A673 (cell line): ENCODE measurements around the gene SRCAP. TPM values are rescaled to one million over a fixed set of nuclear protein-coding genes. Genes with fewer than 3 reads are reported as not detected.

Experiments
- BruUV-seq: library from RNA; stranded (reverse); fragments of 400-500 nt; replicated peaks from 2 replicates; lab custom pipeline; 2021; lab: Mats Ljungman, UMichigan
- CTCF ChIA-PET: fragments of 300-600 bp; sonication (Branson Sonifier 250); formaldehyde crosslinking; loops from one replicate; lab custom pipeline; 2022; ENCODE audit warnings: antibody characterized with exemption; lab: Charles Lee
- POLR2A ChIA-PET: fragments of 300-600 bp; sonication (Branson Sonifier 250); formaldehyde crosslinking; loops from one replicate; lab custom pipeline; 2022; ENCODE audit warnings: antibody characterized with exemption; ENCODE audit not compliant: low non-redundant PET; lab: Charles Lee
- DNase-seq: peaks from one replicate; pipeline ENCODE4 v3.0.0-alpha.2; 2015; ENCODE audit warnings: low spot score
- H3K27ac ChIP-seq: fragments of 200-600 bp; sonication (generic); 2 replicates; pipeline ENCODE4 v1.5.1; 2016; ENCODE audit warnings: mixed run types, low read depth, mild to moderate bottlenecking, mixed read lengths, antibody characterized with exemption, low read length; ENCODE audit not compliant: poor library complexity, severe bottlenecking
- H3K27me3 ChIP-seq: fragments of 200-600 bp; sonication (generic); replicated peaks from 2 replicates; pipeline ENCODE4 v1.6.1; 2017; ENCODE audit warnings: mixed run types, low read depth, mild to moderate bottlenecking, mixed read lengths, antibody characterized with exemption, low read length; ENCODE audit not compliant: insufficient read depth, poor library complexity
- H3K36me3 ChIP-seq: fragments of 200-600 bp; sonication (generic); 2 replicates; pipeline ENCODE4 v1.6.1; 2016; ENCODE audit warnings: mixed run types, mild to moderate bottlenecking, mixed read lengths, antibody characterized with exemption, low read length; ENCODE audit not compliant: insufficient read depth, poor library complexity, severe bottlenecking
- H3K4me1 ChIP-seq: fragments of 200-600 bp; sonication (generic); 2 replicates; pipeline ENCODE4 v1.6.1; 2017; ENCODE audit warnings: mixed run types, mild to moderate bottlenecking, mixed read lengths, antibody characterized with exemption, low read length; ENCODE audit not compliant: insufficient read depth, poor library complexity, severe bottlenecking
- H3K4me3 ChIP-seq: fragments of 200-600 bp; sonication (generic); 2 replicates; pipeline ENCODE4 v1.5.1; 2016; ENCODE audit warnings: low read depth, mixed run types, mild to moderate bottlenecking, mixed read lengths, low read length; ENCODE audit not compliant: poor library complexity, severe bottlenecking
- H3K9me3 ChIP-seq: fragments of 200-600 bp; sonication (generic); 2 replicates; pipeline ENCODE4 v1.6.1; 2016; ENCODE audit warnings: mixed run types, low read depth, mild to moderate bottlenecking, mixed read lengths, antibody characterized with exemption, low read length; ENCODE audit not compliant: poor library complexity, severe bottlenecking
- EZH2 ChIP-seq: fragments of 200-600 bp; sonication (generic); IDR thresholded peaks from 2 replicates; pipeline ENCODE4 v1.6.1; 2017; ENCODE audit warnings: borderline replicate concordance, low read depth, mild to moderate bottlenecking, mixed read lengths, antibody characterized with exemption, low read length; ENCODE audit not compliant: poor library complexity, severe bottlenecking
- intact Hi-C: fragments of 100-400 bp; cut with micrococcal nuclease; formaldehyde crosslinking; loops from one replicate; pipeline ENCODE4 v1.10.0; 2022; ENCODE audit not compliant: unreplicated experiment
- total RNA-seq: library from RNA; stranded (reverse); gene quantifications from 2 replicates; pipeline ENCODE4 v1.2.3, GENCODE V29; 2021
- TF ChIP-seq, protein P1 (sequence below): fragments of 300-800, 200-600 bp; sonication (generic); conservative IDR thresholded peaks from 2 replicates; pipeline ENCODE4 v1.5.1; 2017; ENCODE audit warnings: low read depth, mild to moderate bottlenecking, antibody characterized with exemption, low read length, moderate library complexity, mixed read lengths

SRCAP gene
- total RNA-seq, 1 experiment from 2014 or later: 104 TPM

DNA sequence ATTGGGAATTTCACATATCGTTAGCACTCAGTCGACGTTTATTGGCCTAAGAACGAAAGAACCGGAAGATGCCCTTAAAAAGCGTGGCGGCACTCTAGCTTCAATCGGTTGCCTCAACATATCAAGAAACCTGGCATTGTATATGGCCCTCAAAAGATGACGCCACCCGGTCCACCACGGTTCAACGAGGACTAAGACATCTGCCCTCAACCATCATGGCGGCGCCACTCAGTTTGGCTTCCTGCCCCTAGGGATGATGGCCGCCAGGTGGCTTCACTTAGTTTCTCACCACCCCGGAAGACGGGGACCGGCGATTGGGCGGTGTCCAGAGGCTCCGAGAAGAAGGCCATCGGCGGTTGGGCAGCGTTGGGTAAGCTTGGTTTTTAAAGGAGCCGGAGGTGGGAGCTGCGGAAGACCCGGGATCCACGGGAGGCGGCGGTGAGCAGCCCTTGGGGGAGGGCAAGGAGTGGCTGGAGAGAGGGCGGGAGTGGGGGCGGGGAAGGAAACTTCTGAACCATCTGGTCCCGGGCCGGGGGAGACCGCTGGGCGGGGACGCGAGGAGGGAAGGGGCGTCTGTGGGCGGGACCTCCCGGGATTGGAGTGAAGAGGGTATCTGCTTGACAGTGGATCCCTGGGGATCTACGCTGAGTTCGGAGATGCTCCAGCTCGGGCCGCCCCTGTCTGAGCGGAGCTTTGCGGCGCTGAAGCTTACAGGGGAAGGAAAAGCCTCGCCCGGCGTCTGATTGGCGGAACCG, 48.4 kb upstream of the SRCAP start, which contains the start of gene PRR14:
Gene PRR14, plus strand, starts transcription at position 592 of the 755 bp plus-strand sequence. CDS start 686 bp downstream, outside the sequence.
- BruUV-seq: no TSS peak
- Histone ChIP-seq H3K4me3 (peak within 1 kb of the TSS; percentile 86), H3K9me3 (no peaks in the 10 kb centered on the region), H3K36me3 (peaks cover 20% of the 10 kb centered on the region), H3K4me1 (peaks cover 5% of the 10 kb centered on the region), H3K27me3 (no peaks in the 10 kb centered on the region), H3K27ac (peak within 1 kb of the TSS; percentile 85)
- POLR2A ChIA-PET: interaction anchor here (0.5 kb wide), 1 partner anchor 23 kb away, joined by 4 read pairs; no protein-coding TSS in a partner anchor
- intact Hi-C loops: loop anchor here (1.0 kb wide), 1 partner anchor 8 kb away; the partner anchor contains the start of gene FBRS
- peak; percentile 100 for DNase-seq
- no peak for TF ChIP-seq EZH2
- TF ChIP-seq, protein P1, sequence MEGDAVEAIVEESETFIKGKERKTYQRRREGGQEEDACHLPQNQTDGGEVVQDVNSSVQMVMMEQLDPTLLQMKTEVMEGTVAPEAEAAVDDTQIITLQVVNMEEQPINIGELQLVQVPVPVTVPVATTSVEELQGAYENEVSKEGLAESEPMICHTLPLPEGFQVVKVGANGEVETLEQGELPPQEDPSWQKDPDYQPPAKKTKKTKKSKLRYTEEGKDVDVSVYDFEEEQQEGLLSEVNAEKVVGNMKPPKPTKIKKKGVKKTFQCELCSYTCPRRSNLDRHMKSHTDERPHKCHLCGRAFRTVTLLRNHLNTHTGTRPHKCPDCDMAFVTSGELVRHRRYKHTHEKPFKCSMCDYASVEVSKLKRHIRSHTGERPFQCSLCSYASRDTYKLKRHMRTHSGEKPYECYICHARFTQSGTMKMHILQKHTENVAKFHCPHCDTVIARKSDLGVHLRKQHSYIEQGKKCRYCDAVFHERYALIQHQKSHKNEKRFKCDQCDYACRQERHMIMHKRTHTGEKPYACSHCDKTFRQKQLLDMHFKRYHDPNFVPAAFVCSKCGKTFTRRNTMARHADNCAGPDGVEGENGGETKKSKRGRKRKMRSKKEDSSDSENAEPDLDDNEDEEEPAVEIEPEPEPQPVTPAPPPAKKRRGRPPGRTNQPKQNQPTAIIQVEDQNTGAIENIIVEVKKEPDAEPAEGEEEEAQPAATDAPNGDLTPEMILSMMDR: no peak
- CTCF ChIA-PET: interaction anchor here (0.5 to 0.7 kb wide), 2 partner anchors 52 to 241 kb away, joined by 3 to 9 read pairs; no protein-coding TSS in a partner anchor

DNA sequence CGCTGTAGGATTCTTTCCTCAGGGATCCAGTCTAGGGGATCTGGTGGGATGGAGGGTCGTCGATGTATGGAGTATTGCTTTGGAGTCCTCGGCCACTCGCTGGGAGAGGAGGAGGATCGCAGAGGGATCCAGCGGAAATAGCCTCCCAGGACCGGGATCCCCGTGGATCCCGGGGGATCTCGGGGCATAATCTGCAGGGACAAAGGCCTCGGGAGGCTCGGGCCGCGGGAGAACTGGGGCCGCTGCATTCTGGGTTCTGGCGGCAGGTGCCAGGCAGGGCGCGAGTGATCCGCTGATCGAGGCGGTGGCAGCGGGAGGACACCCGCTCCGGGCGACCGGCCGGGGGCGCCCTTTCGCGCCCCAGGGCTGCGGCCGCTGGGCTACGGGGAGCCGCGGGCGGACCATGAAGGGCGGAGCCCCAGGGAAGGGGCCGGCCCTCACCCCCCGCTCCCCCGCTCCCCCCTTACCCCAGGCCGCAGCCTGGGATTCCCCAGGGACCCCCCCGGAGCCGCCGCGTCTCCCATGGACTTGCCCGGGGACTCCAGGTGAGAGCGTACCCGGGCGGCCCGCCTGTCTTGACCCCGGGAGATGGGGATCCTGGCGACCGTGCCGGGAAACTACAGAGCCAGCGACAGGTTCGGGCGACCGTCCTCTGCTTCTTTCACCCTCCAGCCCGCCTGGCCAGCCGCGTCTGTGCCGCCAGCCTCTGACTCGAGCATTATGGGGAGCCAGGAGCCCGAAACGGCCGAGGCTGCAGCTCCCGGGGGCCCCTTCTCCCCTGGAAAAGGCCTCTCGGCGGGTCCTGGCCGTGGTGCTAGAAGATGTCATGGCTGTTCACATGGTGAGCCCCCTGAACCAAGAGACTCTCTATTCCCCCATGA, 47.6 kb upstream of the SRCAP start:
- ChIA-PET CTCF (interaction anchor here (0.5 kb wide), 1 partner anchor 240 kb away, joined by 3 read pairs; no protein-coding TSS in a partner anchor), POLR2A (no interaction called here)
- intact Hi-C loops: no loop called here
- H3K36me3 ChIP-seq: peaks cover 28% of the 10 kb centered on the region
- peak overlapping the region; percentile 85 for H3K27ac ChIP-seq
- peak; percentile 65 for DNase-seq
- H3K4me3 ChIP-seq: peak overlapping the region; percentile 86
- BruUV-seq: no TSS peak
- no peaks in the 10 kb centered on the region for H3K27me3 ChIP-seq
- no peak for TF ChIP-seq EZH2
- TF ChIP-seq, protein P1: peak; percentile 53
- H3K9me3 ChIP-seq: no peaks in the 10 kb centered on the region
- peaks cover 5% of the 10 kb centered on the region for H3K4me1 ChIP-seq

DNA sequence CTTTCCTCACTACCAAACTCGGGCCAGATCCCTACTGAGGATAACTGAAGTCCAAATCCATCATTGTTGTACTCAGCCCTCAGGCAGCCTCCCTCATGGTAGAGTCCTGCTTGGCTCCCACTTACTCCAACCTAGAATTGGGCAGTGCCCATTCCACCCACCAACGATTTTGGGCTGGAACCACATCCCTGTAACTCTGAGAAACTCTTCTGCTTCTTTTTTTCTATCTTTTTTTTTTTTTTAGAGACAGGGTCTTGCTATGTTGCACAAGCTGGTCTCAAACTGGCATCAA, 47.0 kb upstream of the SRCAP start:
- H3K27ac ChIP-seq: peak overlapping the region; percentile 85
- H3K9me3 ChIP-seq: no peaks in the 10 kb centered on the region
- peak overlapping the region; percentile 86 for H3K4me3 ChIP-seq
- BruUV-seq: TSS peak; percentile 30
- CTCF ChIA-PET: interaction anchor here (0.5 kb wide), 1 partner anchor 241 kb away, joined by 3 read pairs; no protein-coding TSS in a partner anchor
- H3K4me1 ChIP-seq: peaks cover 5% of the 10 kb centered on the region
- POLR2A ChIA-PET: no interaction called here
- DNase-seq: no peak
- H3K27me3 ChIP-seq: no peaks in the 10 kb centered on the region
- intact Hi-C loops: no loop called here
- peaks cover 30% of the 10 kb centered on the region for H3K36me3 ChIP-seq
- TF ChIP-seq EZH2: no peak
- TF ChIP-seq, protein P1: no peak
